SK-N-SH treated with all-trans-retinoic acid at 6 μM for 48 hours (cell line): ENCODE measurements around the gene SMARCAL1.

Source experiments
- ARNTL ChIP-seq: fragments of 450-650 bp; formaldehyde crosslinking; IDR thresholded peaks from 2 replicates; pipeline ENCODE4 v1.5.0; 2020; ENCODE audit warnings: low read depth, mild to moderate bottlenecking, moderate library complexity, borderline replicate concordance
- BACH2 ChIP-seq: fragments of 250-450 bp; sonication (Bioruptor Pico); IDR thresholded peaks from 2 replicates; pipeline ENCODE4 v1.9.0; 2021; ENCODE audit warnings: mild to moderate bottlenecking, borderline replicate concordance
- ESRRG ChIP-seq: fragments of 250-450 bp; sonication (Bioruptor Pico); IDR thresholded peaks from 2 replicates; pipeline ENCODE4 v1.6.1; 2021; ENCODE audit warnings: mild to moderate bottlenecking
- PPARA ChIP-seq: fragments of 250-450 bp; sonication (Bioruptor Pico); IDR thresholded peaks from 2 replicates; pipeline ENCODE4 v1.5.0; 2020; ENCODE audit warnings: mild to moderate bottlenecking, borderline replicate concordance
- SNAI2 ChIP-seq: fragments of 250-450 bp; sonication (Bioruptor Pico); IDR thresholded peaks from 2 replicates; pipeline ENCODE4 v1.5.0; 2020; ENCODE audit warnings: mild to moderate bottlenecking, moderate library complexity
- ZFP3 ChIP-seq: fragments of 250-450 bp; sonication (Bioruptor Pico); IDR thresholded peaks from 2 replicates; pipeline ENCODE4 v1.5.0; 2020; ENCODE audit warnings: mild to moderate bottlenecking, moderate library complexity
- ZNF565 ChIP-seq: fragments of 450-650 bp; formaldehyde crosslinking; conservative IDR thresholded peaks from 2 replicates; pipeline ENCODE4 v1.5.0; 2020; ENCODE audit warnings: low read depth, mild to moderate bottlenecking, moderate library complexity
- ZNF70 ChIP-seq: fragments of 450-650 bp; formaldehyde crosslinking; IDR thresholded peaks from 2 replicates; pipeline ENCODE4 v1.5.0; 2020; ENCODE audit warnings: mild to moderate bottlenecking, moderate library complexity
- ZNF8 ChIP-seq: fragments of 450-650 bp; formaldehyde crosslinking; IDR thresholded peaks from 2 replicates; pipeline ENCODE4 v1.5.0; 2020; ENCODE audit warnings: mild to moderate bottlenecking, moderate library complexity
- TF ChIP-seq, protein P1 (sequence below): fragments of 250-450 bp; sonication (Bioruptor Pico); IDR thresholded peaks from 2 replicates; pipeline ENCODE4 v1.8.0; 2020; ENCODE audit warnings: mild to moderate bottlenecking, moderate library complexity, borderline replicate concordance
- TF ChIP-seq, protein P2 (sequence below): fragments of 250-450 bp; sonication (Bioruptor Pico); IDR thresholded peaks from 2 replicates; pipeline ENCODE4 v1.8.0; 2021; ENCODE audit warnings: low read depth, mild to moderate bottlenecking, moderate library complexity, borderline replicate concordance
- TF ChIP-seq, protein P3 (sequence below): fragments of 250-450 bp; sonication (Bioruptor Pico); IDR thresholded peaks from 2 replicates; pipeline ENCODE4 v1.5.1; 2021; ENCODE audit warnings: mild to moderate bottlenecking, moderate library complexity

DNA sequence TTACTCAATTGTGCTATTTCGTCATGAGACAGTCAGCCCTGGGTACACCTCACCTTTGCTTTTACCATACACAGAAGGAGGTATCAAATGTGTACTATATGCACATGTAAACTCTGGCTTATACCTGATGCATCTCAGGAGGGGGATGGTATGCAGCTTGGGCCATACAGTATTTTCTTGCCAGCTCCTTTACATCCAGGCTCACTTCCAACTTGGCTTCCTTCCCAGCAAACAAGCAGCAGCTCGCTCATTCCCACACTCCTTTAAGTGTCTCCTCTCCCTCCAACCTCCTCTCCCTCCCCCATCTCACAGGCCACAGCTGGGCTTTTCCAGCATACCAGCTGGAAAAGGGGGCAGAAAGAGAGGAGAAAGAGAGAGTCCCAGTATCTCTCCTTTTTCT lies 49.6 kb upstream of the SMARCAL1 start:
- TF ChIP-seq ARNTL (CRISPR knock-in tag) (no peak), ZNF565 (CRISPR knock-in tag) (no peak), ZNF8 (CRISPR knock-in tag) (no peak), ZFP3 (CRISPR knock-in tag) (no peak), SNAI2 (CRISPR knock-in tag) (no peak), ESRRG (CRISPR knock-in tag) (no peak), BACH2 (CRISPR knock-in tag) (no peak), ZNF70 (no peak), PPARA (no peak)
- TF ChIP-seq, protein P1, sequence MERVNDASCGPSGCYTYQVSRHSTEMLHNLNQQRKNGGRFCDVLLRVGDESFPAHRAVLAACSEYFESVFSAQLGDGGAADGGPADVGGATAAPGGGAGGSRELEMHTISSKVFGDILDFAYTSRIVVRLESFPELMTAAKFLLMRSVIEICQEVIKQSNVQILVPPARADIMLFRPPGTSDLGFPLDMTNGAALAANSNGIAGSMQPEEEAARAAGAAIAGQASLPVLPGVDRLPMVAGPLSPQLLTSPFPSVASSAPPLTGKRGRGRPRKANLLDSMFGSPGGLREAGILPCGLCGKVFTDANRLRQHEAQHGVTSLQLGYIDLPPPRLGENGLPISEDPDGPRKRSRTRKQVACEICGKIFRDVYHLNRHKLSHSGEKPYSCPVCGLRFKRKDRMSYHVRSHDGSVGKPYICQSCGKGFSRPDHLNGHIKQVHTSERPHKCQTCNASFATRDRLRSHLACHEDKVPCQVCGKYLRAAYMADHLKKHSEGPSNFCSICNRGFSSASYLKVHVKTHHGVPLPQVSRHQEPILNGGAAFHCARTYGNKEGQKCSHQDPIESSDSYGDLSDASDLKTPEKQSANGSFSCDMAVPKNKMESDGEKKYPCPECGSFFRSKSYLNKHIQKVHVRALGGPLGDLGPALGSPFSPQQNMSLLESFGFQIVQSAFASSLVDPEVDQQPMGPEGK (CRISPR knock-in tag): no peak
- TF ChIP-seq, protein P2, sequence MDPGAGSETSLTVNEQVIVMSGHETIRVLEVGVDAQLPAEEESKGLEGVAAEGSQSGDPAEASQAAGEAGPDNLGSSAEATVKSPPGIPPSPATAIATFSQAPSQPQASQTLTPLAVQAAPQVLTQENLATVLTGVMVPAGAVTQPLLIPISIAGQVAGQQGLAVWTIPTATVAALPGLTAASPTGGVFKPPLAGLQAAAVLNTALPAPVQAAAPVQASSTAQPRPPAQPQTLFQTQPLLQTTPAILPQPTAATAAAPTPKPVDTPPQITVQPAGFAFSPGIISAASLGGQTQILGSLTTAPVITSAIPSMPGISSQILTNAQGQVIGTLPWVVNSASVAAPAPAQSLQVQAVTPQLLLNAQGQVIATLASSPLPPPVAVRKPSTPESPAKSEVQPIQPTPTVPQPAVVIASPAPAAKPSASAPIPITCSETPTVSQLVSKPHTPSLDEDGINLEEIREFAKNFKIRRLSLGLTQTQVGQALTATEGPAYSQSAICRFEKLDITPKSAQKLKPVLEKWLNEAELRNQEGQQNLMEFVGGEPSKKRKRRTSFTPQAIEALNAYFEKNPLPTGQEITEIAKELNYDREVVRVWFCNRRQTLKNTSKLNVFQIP (CRISPR knock-in tag): no peak
- TF ChIP-seq, protein P3, sequence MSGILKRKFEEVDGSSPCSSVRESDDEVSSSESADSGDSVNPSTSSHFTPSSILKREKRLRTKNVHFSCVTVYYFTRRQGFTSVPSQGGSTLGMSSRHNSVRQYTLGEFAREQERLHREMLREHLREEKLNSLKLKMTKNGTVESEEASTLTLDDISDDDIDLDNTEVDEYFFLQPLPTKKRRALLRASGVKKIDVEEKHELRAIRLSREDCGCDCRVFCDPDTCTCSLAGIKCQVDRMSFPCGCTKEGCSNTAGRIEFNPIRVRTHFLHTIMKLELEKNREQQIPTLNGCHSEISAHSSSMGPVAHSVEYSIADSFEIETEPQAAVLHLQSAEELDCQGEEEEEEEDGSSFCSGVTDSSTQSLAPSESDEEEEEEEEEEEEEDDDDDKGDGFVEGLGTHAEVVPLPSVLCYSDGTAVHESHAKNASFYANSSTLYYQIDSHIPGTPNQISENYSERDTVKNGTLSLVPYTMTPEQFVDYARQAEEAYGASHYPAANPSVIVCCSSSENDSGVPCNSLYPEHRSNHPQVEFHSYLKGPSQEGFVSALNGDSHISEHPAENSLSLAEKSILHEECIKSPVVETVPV: no peak
